CD4-positive, alpha-beta T cell (primary cell): ENCODE measurements around the gene KLHL17. TPM values are rescaled to one million over a fixed set of nuclear protein-coding genes. Genes with fewer than 3 reads are reported as not detected.

Experiments used
- ATAC-seq: fragments of 200-7000 bp; cut with Tn5 transposase; one replicate; pipeline ENCODE4 v1.10.0; 2022; ENCODE audit warnings: mild to moderate bottlenecking; ENCODE audit not compliant: poor library complexity
- CTCF ChIA-PET: fragments of 350-600 bp; sonication (Branson Sonifier 250); formaldehyde crosslinking; loops from one replicate; lab custom pipeline; 2021; ENCODE audit warnings: antibody characterized with exemption, inconsistent platforms; lab: Charles Lee
- POLR2A ChIA-PET: fragments of 350-600 bp; sonication (Branson Sonifier 250); formaldehyde crosslinking; loops from one replicate; lab custom pipeline; 2021; ENCODE audit warnings: antibody characterized with exemption, inconsistent platforms; lab: Charles Lee
- DNase-seq, 14 experiments: peaks; one replicate each; pipeline ENCODE4 v3.0.0-alpha.2; 2013 to 2020; ENCODE audit warnings: mixed read lengths in 2 of 14
- H3K27ac ChIP-seq, 2 donors: one replicate each; pipeline versions ENCODE4 v1.5.1 to v1.7.0; 2013; ENCODE audit warnings: low read length in 2 of 2, low read depth in 1 of 2, mild to moderate bottlenecking in 1 of 2
- H3K27me3 ChIP-seq, 2 experiments: 1 replicate in 1 of 2; 2 replicates in 1 of 2; pipeline versions ENCODE4 v1.6.1 to v1.7.0; 2013; ENCODE audit warnings: low read length in 2 of 2, control low read depth in 1 of 2, mild to moderate bottlenecking in 1 of 2, moderate library complexity in 1 of 2; ENCODE audit not compliant: insufficient read depth in 2 of 2, control insufficient read depth in 1 of 2
- H3K36me3 ChIP-seq: one replicate; pipeline ENCODE4 v1.6.1; 2013; ENCODE audit warnings: low read length, control low read depth; ENCODE audit not compliant: insufficient read depth
- H3K4me1 ChIP-seq: one replicate; pipeline ENCODE4 v1.6.1; 2013; ENCODE audit warnings: low read length, control low read depth; ENCODE audit not compliant: insufficient read depth
- H3K4me3 ChIP-seq: one replicate; pipeline ENCODE4 v1.5.1; 2013; ENCODE audit warnings: mild to moderate bottlenecking, low read length, moderate library complexity
- H3K9me3 ChIP-seq, 2 experiments: 1 replicate in 1 of 2; 2 replicates in 1 of 2; pipeline versions ENCODE4 v1.6.1 to v1.7.0; 2013; ENCODE audit warnings: low read length in 2 of 2, mild to moderate bottlenecking in 2 of 2, control low read depth in 1 of 2, moderate library complexity in 1 of 2; ENCODE audit not compliant: control insufficient read depth in 1 of 2, insufficient read depth in 1 of 2
- H3K27ac Mint-ChIP-seq: one replicate; pipeline ENCODE4 v1.8.0; 2020; ENCODE audit warnings: mixed read lengths
- H3K27me3 Mint-ChIP-seq: one replicate; pipeline ENCODE4 v1.8.0; 2021; ENCODE audit warnings: mixed read lengths
- H3K36me3 Mint-ChIP-seq: one replicate; pipeline ENCODE4 v1.8.0; 2021; ENCODE audit warnings: low read depth, mixed read lengths
- H3K4me1 Mint-ChIP-seq: one replicate; pipeline ENCODE4 v1.8.0; 2021; ENCODE audit warnings: low read depth, mixed read lengths
- H3K4me3 Mint-ChIP-seq: one replicate; pipeline ENCODE4 v1.8.0; 2020; ENCODE audit warnings: mild to moderate bottlenecking, mixed read lengths
- H3K9me3 Mint-ChIP-seq: one replicate; pipeline ENCODE4 v1.8.0; 2020; ENCODE audit warnings: mixed read lengths
- intact Hi-C, 2 experiments: fragments of 100-400 bp; cut with DNase I in 1 of 2; cut with micrococcal nuclease in 1 of 2; formaldehyde crosslinking; loops; one replicate each; pipeline versions ENCODE4 v1.15.1 to v1.9.0; 2023 to 2025; cut with DNase I, micrococcal nuclease
- total RNA-seq, 174 experiments: library from RNA in 2 of 174; stranded (reverse) in 2 of 174; gene quantifications; one replicate each; pipeline ENCODE4 v1.2.3 and lab custom pipeline; 2021 to 2026
- TF ChIP-seq, protein P1 (sequence below): fragments of 200-600 bp; IDR thresholded peaks from one replicate; pipeline ENCODE4 v1.8.0; 2022; ENCODE audit warnings: antibody characterized with exemption, mild to moderate bottlenecking

The KLHL17 gene
- total RNA-seq, 2 experiments from 2014 or later, result 13.9 TPM

DNA sequence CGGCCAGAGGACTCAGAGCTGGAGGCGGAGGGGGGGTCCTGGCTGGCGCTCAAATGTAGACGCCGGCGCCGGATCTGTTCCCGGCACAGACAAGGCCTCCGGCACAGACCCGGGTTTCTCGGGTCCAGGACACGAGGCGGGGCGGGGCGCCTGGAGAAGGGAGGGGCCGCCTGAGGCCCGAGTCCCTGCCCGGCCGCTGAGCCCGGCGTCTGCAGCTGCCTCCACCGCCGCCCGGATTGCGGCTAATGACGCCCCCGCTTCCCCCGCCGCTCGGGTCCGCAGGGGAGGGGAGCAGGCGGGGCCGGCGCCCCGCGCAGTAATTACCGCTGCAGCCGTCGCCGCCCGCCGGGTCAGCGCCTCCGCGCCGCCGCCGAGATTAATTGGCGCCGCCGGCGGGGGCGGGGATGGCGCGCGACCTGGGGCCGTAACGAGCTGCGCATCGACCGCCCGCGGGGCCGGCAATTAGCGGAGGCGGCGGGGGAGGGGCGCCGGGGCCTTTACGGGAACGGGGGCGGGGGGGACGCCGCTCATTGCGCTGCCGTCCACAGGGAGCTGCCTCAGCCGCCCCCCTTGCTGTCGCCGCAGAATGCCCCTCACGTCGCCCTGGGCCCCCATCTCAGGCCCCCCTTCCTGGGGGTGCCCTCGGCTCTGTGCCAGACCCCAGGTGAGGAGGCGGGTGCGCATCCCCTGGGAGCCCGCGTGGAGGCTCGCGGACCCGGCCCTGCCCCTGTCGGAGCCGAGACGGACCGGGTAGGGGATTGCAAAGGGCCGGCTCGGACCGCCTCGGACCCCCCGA lies 18.6 kb upstream of the KLHL17 start:
- no peaks in the 10 kb centered on the region for H3K9me3 Mint-ChIP-seq
- DNase-seq (peak in 3 of 14 experiments; percentile 20 to 47 (median 36)), ATAC-seq (no peak)
- peaks cover 40% of the 10 kb centered on the region for H3K27me3 Mint-ChIP-seq
- intact Hi-C loops, result no loop called here
- no peak overlapping the region for H3K27ac Mint-ChIP-seq
- TF ChIP-seq, protein P1, sequence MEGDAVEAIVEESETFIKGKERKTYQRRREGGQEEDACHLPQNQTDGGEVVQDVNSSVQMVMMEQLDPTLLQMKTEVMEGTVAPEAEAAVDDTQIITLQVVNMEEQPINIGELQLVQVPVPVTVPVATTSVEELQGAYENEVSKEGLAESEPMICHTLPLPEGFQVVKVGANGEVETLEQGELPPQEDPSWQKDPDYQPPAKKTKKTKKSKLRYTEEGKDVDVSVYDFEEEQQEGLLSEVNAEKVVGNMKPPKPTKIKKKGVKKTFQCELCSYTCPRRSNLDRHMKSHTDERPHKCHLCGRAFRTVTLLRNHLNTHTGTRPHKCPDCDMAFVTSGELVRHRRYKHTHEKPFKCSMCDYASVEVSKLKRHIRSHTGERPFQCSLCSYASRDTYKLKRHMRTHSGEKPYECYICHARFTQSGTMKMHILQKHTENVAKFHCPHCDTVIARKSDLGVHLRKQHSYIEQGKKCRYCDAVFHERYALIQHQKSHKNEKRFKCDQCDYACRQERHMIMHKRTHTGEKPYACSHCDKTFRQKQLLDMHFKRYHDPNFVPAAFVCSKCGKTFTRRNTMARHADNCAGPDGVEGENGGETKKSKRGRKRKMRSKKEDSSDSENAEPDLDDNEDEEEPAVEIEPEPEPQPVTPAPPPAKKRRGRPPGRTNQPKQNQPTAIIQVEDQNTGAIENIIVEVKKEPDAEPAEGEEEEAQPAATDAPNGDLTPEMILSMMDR, result no peak
- peak overlapping the region; percentile 72 for H3K4me3 Mint-ChIP-seq
- ChIA-PET CTCF (interaction anchor here (0.8 kb wide), 1 partner anchor 60 kb away, joined by 3 read pairs; no protein-coding TSS in a partner anchor), POLR2A (no interaction called here)
- Histone ChIP-seq H3K27ac (no peak overlapping the region), H3K36me3 (peaks cover 10% of the 10 kb centered on the region), H3K9me3 (peaks cover 0 to 35% of the 10 kb centered on the region in 2 experiments), H3K4me3 (peak overlapping the region; percentile 39), H3K27me3 (peaks cover 30 to 47% of the 10 kb centered on the region in 2 experiments), H3K4me1 (peaks cover 31% of the 10 kb centered on the region)
- H3K4me1 Mint-ChIP-seq, result peaks cover 5% of the 10 kb centered on the region
- peaks cover 16% of the 10 kb centered on the region for H3K36me3 Mint-ChIP-seq

DNA sequence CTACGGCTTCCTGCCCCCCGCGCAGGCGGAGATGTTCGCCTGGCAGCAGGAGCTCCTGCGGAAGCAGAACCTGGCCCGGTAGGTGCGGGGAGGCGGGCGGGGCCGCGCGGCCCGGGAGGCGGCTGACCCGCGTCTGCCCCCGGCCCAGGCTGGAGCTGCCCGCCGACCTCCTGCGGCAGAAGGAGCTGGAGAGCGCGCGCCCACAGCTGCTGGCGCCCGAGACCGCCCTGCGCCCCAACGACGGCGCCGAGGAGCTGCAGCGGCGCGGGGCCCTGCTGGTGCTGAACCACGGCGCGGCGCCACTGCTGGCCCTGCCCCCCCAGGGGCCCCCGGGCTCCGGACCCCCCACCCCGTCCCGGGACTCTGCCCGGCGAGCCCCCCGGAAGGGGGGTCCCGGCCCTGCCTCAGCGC lies 18.0 kb upstream of the KLHL17 start:
- ChIA-PET POLR2A (no interaction called here), CTCF (no interaction called here)
- Histone ChIP-seq H3K27me3 (peaks cover 28 to 47% of the 10 kb centered on the region in 2 experiments), H3K27ac (no peak overlapping the region), H3K4me3 (no peak overlapping the region), H3K4me1 (peaks cover 31% of the 10 kb centered on the region), H3K36me3 (peaks cover 15% of the 10 kb centered on the region), H3K9me3 (peaks cover 0 to 33% of the 10 kb centered on the region in 2 experiments)
- Mint-ChIP-seq H3K36me3 (peaks cover 22% of the 10 kb centered on the region), H3K9me3 (no peaks in the 10 kb centered on the region), H3K27ac (no peak overlapping the region), H3K4me3 (no peak overlapping the region), H3K27me3 (peaks cover 37% of the 10 kb centered on the region), H3K4me1 (peaks cover 5% of the 10 kb centered on the region)
- no peak for DNase-seq
- ATAC-seq, result peak; percentile 30
- intact Hi-C loops, result no loop called here
- TF ChIP-seq, protein P1, result no peak

DNA sequence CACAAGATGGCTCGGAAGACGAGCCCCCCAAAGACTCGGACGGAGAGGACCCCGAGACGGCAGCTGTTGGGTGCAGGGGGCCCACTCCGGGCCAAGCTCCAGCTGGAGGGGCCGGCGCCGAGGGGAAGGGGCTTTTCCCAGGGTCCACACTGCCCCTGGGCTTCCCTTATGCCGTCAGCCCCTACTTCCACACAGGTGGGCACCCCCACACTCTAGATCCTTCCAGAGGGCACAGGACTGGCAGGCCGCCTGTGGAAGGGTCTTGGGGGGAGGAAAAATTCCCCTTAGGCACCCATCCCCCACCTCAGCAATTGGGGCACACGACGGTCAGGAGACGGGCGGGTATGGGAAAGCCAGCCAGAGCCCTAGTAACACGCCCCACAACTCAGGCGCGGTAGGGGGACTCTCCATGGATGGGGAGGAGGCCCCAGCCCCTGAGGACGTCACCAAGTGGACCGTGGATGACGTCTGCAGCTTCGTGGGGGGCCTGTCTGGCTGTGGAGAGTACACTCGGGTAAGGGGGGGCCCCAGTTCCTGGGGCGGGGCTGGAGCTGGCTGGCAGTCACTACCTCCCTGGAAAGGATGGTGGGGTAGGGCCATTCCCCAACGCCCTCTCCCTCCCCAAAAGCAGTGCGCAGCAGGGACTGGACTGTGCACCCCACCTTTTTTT lies 17.4 kb upstream of the KLHL17 start:
- Mint-ChIP-seq H3K27ac (no peak overlapping the region), H3K4me3 (no peak overlapping the region), H3K4me1 (peaks cover 5% of the 10 kb centered on the region), H3K9me3 (no peaks in the 10 kb centered on the region), H3K36me3 (peaks cover 25% of the 10 kb centered on the region), H3K27me3 (peaks cover 33% of the 10 kb centered on the region)
- H3K4me1 ChIP-seq, result peaks cover 31% of the 10 kb centered on the region
- peaks cover 28 to 47% of the 10 kb centered on the region in 2 experiments for H3K27me3 ChIP-seq
- ChIA-PET POLR2A (no interaction called here), CTCF (no interaction called here)
- DNase-seq (no peak), ATAC-seq (no peak)
- intact Hi-C loops, result no loop called here
- TF ChIP-seq, protein P1, result no peak
- no peak overlapping the region for H3K4me3 ChIP-seq
- H3K9me3 ChIP-seq, result peaks cover 0 to 31% of the 10 kb centered on the region in 2 experiments
- no peak overlapping the region for H3K27ac ChIP-seq
- H3K36me3 ChIP-seq, result peaks cover 21% of the 10 kb centered on the region
